HG03159 (cell line): ENCODE results near the gene ZNF605.
A peak's percentile ranks its signal among the peaks of the same experiment; 100 is the strongest.
"Not testable (repeated sequence)": the region's sequence is repeated elsewhere in the genome, so short reads cannot be mapped to it uniquely, and the experiment has no call there.

Source experiments
- ATAC-seq: cut with Tn5 transposase; IDR thresholded peaks from one replicate; pipeline ENCODE4 v1.9.1; 2021; ENCODE audit warnings: mild to moderate bottlenecking, moderate library complexity; ENCODE audit not compliant: unreplicated experiment

Gene ZNF605

GRCh38 chr12:132956011-132956788, at the start of gene ZNF605:
ZNF605 (minus strand) TSS chr12:132956306; CDS start chr12:132945635, 10,671 bp downstream.
- ATAC-seq: peak; percentile 86

GRCh38 chr12:132998741-132999140, 42.6 kb upstream of the ZNF605 start:
- ATAC-seq: no peak

GRCh38 chr12:132986885-132987225, 30.7 kb upstream of the ZNF605 start:
- ATAC-seq: peak; percentile 5

- ATAC-seq: peak; percentile 98
Observed at GRCh38 chr12:132986001-132986884, 30.1 kb upstream of the ZNF605 start, which contains the start of gene ZNF26. ZNF26 (plus strand) TSS chr12:132986367; CDS start chr12:132986841, 474 bp downstream.

GRCh38 chr12:132976870-132977269, 20.8 kb upstream of the ZNF605 start:
- ATAC-seq: not testable (repeated sequence)

- no peak for ATAC-seq
Observed at GRCh38 chr12:132972374-132972773, 16.3 kb upstream of the ZNF605 start.

- ATAC-seq: no peak
Observed at GRCh38 chr12:132967736-132968135, 11.6 kb upstream of the ZNF605 start.

GRCh38 chr12:132966676-132967415, 10.7 kb upstream of the ZNF605 start:
- no peak for ATAC-seq

- no peak for ATAC-seq
Observed at GRCh38 chr12:132965796-132966195, 9.7 kb upstream of the ZNF605 start.

- ATAC-seq: not testable (repeated sequence)
Observed at GRCh38 chr12:132963947-132964346, 7.8 kb upstream of the ZNF605 start.

- not testable (repeated sequence) for ATAC-seq
Observed at GRCh38 chr12:132961790-132962189, 5.7 kb upstream of the ZNF605 start.

- peak; percentile 38 for ATAC-seq
Observed at GRCh38 chr12:132955094-132956010, 754 bp downstream of the ZNF605 start.

GRCh38 chr12:132954471-132955048, 1.5 kb downstream of the ZNF605 start:
- no peak for ATAC-seq

- ATAC-seq: no peak
Observed at GRCh38 chr12:132953771-132954170, 2.3 kb downstream of the ZNF605 start.

- ATAC-seq: no peak
Observed at GRCh38 chr12:132953163-132953425, 3.0 kb downstream of the ZNF605 start.

GRCh38 chr12:132952371-132953162, 3.5 kb downstream of the ZNF605 start:
- ATAC-seq: no peak

- no peak for ATAC-seq
Observed at GRCh38 chr12:132951649-132952048, 4.5 kb downstream of the ZNF605 start.

- ATAC-seq: no peak
Observed at GRCh38 chr12:132950844-132951535, 5.1 kb downstream of the ZNF605 start.
